Measurements from ENCODE around the gene PRPF8. TPM values are rescaled to one million over a fixed set of nuclear protein-coding genes. Genes with fewer than 3 reads are reported as not detected.
"Not testable (repeated sequence)": the region's sequence is repeated elsewhere in the genome, so short reads cannot be mapped to it uniquely, and the experiment has no call there.

The PRPF8 gene
- total RNA-seq, 1 donor from 2014 or later: 449 TPM

DNA sequence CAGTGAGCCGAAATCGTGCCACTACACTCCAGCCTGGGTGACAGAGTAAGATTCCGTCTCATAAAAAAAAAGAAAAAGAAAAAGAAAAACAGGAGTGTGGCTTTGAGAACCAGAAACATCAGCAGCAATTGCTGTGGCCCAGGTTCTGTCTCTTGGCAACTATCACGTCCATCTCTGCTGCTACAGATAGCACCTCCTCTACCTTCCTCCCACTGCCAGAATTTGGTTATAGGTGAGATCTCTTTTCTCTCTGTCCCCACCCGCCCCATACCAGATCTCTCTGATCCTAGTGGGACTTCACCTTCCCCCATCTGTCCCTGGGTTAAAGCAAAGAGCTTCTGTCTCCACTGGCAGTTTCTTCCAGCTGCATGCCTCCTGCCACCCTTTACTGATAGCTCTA, 22.4 kb upstream of the PRPF8 start:
- H3K36me3 Mint-ChIP-seq (ENCODE audit: low read depth): no peaks in the 10 kb centered on the region
- no peak overlapping the region for H3K27ac Mint-ChIP-seq (ENCODE audit: unreplicated experiment)
- H3K9me3 Mint-ChIP-seq: no peaks in the 10 kb centered on the region

DNA sequence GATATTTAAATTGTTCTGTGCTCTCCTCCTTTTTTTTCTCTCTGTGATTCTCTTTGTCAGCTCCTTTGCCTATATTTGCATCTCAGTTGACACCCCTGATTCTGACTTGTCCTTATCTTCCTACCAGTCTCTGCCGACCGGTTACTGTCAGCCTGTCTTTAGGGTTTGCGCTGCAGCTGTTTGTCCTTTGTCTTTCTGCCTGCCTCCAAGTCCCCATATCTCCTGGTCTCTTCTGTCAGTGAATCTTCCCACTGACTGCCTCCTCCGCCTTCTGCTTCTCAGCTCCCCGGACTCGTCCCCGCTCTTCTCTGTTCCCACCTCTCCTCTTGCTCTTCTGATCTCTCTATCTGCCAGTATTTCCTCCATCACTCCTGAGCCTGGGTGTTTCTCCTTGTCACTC, 20.3 kb upstream of the PRPF8 start:
- Mint-ChIP-seq H3K36me3 (ENCODE audit: low read depth) (no peaks in the 10 kb centered on the region), H3K27me3 (ENCODE audit: low read depth) (peaks cover 8% of the 10 kb centered on the region), H3K4me1 (no peaks in the 10 kb centered on the region), H3K4me3 (no peak overlapping the region), H3K9me3 (no peaks in the 10 kb centered on the region), H3K27ac (ENCODE audit: unreplicated experiment) (no peak overlapping the region)
- TF ChIP-seq, protein P1, sequence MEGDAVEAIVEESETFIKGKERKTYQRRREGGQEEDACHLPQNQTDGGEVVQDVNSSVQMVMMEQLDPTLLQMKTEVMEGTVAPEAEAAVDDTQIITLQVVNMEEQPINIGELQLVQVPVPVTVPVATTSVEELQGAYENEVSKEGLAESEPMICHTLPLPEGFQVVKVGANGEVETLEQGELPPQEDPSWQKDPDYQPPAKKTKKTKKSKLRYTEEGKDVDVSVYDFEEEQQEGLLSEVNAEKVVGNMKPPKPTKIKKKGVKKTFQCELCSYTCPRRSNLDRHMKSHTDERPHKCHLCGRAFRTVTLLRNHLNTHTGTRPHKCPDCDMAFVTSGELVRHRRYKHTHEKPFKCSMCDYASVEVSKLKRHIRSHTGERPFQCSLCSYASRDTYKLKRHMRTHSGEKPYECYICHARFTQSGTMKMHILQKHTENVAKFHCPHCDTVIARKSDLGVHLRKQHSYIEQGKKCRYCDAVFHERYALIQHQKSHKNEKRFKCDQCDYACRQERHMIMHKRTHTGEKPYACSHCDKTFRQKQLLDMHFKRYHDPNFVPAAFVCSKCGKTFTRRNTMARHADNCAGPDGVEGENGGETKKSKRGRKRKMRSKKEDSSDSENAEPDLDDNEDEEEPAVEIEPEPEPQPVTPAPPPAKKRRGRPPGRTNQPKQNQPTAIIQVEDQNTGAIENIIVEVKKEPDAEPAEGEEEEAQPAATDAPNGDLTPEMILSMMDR (conservative IDR thresholded peaks at IDR 0.05): no peak
- no peak for DNase-seq (ENCODE audit: low read depth, low spot score)

More for the DNA sequence above, 22.4 kb upstream of the PRPF8 start:
- TF ChIP-seq, protein P1 (conservative IDR thresholded peaks at IDR 0.05): no peak
- Mint-ChIP-seq H3K27me3 (ENCODE audit: low read depth) (peaks cover 18% of the 10 kb centered on the region), H3K4me1 (no peaks in the 10 kb centered on the region), H3K4me3 (no peak overlapping the region)
- DNase-seq (ENCODE audit: low read depth, low spot score): no peak

DNA sequence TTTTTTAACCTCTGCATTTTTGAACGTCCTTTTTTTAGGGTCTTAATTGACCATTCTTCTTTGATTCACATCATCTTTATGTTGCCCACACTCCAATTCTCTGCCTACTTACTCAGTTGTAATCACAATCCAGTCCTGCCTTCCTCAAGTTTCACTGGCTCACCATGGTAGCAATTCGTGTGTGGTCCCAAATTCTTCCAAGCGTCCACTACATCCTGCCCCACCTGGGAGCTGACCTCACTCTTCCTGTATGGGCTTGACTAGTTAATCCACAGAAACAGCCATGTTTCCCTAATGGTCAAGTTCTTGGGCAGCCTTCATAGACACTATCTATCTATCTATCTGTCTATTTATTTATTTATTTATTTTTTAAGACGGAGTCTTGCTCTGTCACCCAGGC, 18.4 kb upstream of the PRPF8 start:
- Mint-ChIP-seq H3K27ac (ENCODE audit: unreplicated experiment) (no peak overlapping the region), H3K4me3 (no peak overlapping the region), H3K27me3 (ENCODE audit: low read depth) (peaks cover 5% of the 10 kb centered on the region), H3K36me3 (ENCODE audit: low read depth) (no peaks in the 10 kb centered on the region), H3K4me1 (no peaks in the 10 kb centered on the region), H3K9me3 (no peaks in the 10 kb centered on the region)
- TF ChIP-seq, protein P1 (conservative IDR thresholded peaks at IDR 0.05): no peak
- no peak for DNase-seq (ENCODE audit: low read depth, low spot score)

DNA sequence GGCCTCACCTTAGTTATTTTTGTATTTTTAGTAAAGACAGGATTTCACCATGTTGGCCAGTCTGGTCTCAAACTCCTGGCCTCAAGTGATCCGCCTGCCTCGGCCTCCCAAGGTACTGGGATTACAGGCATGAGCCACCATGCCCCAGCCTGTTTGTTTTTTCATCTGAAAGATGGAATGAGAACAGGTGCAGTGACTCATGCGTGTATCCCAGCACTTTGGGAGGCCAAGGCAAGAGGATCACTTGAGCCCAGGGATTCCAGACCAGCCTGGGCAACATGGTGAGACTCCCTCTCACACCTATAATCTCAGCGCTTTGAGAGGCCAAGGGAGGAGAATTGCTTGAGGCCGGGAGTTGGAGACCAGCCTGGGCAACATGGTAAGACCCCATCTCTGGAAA, 15.2 kb upstream of the PRPF8 start:
- DNase-seq (ENCODE audit: low read depth, low spot score); H3K4me1 Mint-ChIP-seq; H3K9me3 Mint-ChIP-seq; H3K27me3 Mint-ChIP-seq (ENCODE audit: low read depth); H3K36me3 Mint-ChIP-seq (ENCODE audit: low read depth); H3K4me3 Mint-ChIP-seq; H3K27ac Mint-ChIP-seq (ENCODE audit: unreplicated experiment): not testable (repeated sequence)

DNA sequence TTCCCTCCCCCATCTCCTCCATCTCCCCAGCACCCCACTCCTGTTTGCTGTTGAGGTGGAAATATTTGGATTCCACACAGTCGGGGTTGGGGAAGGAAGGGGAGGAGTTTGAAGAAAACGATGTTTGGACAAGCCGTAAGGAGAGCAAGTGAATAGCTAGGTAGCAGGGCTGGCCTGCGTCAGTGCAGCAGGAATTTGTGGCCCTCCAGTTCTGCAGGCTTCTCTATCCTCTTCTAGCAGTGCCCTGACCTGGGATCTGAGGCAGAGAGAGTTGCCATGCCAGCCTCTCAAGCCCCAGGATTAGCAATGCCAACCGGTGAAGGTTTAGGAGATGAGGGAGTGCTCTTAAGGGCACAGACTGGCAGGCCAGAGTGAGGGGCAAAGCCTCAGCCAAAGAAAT, 13.0 kb upstream of the PRPF8 start:
- no peak overlapping the region for H3K27ac Mint-ChIP-seq (ENCODE audit: unreplicated experiment)
- no peaks in the 10 kb centered on the region for H3K9me3 Mint-ChIP-seq

DNA sequence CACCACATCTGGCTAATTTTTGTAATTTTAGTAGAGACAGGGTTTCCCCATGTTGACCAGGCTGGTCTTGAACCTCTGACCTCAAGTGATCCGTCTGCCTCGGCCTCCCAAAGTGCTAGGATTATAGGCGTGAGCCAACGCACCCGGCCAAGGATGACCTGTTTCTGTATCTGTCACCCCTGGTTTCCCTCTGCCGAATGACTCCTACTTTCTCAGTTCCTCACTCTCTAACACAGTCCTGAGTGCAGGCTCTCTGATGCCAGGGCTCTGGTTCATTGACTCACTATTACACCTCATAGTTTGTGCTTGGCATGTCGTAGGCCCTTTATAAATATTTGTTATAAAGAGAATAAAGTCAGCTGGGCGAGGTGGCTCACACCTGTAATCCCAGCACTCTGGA, 10.7 kb upstream of the PRPF8 start:
- Mint-ChIP-seq H3K4me3 (no peak overlapping the region), H3K27me3 (ENCODE audit: low read depth) (no peaks in the 10 kb centered on the region), H3K36me3 (ENCODE audit: low read depth) (peaks cover 6% of the 10 kb centered on the region), H3K9me3 (peaks cover 6% of the 10 kb centered on the region), H3K27ac (ENCODE audit: unreplicated experiment) (no peak overlapping the region), H3K4me1 (no peaks in the 10 kb centered on the region)
- TF ChIP-seq, protein P1 (conservative IDR thresholded peaks at IDR 0.05): no peak
- no peak for DNase-seq (ENCODE audit: low read depth, low spot score)

More for the DNA sequence above, 13.0 kb upstream of the PRPF8 start:
- no peaks in the 10 kb centered on the region for H3K36me3 Mint-ChIP-seq (ENCODE audit: low read depth)
- no peak overlapping the region for H3K4me3 Mint-ChIP-seq
- H3K4me1 Mint-ChIP-seq: no peaks in the 10 kb centered on the region
- TF ChIP-seq, protein P1 (conservative IDR thresholded peaks at IDR 0.05): no peak
- no peak for DNase-seq (ENCODE audit: low read depth, low spot score)
- H3K27me3 Mint-ChIP-seq (ENCODE audit: low read depth): no peaks in the 10 kb centered on the region
